Cortex of kidney (tissue), 1 donor: ENCODE data around the gene GPATCH8.
"Not testable (repeated sequence)": the region's sequence is repeated elsewhere in the genome, so short reads cannot be mapped to it uniquely, and the experiment has no call there.

ENCODE experiments used
- DNase-seq: peaks from one replicate; lab custom pipeline; 2025; lab: John Stamatoyannopoulos, UW

The GPATCH8 gene

GRCh38 chr17:44527102-44527501 is 23.9 kb upstream of the GPATCH8 start:
- no peak for DNase-seq

- DNase-seq, result no peak
Observed at GRCh38 chr17:44523672-44523972, 20.4 kb upstream of the GPATCH8 start.

- DNase-seq, result no peak
Observed at GRCh38 chr17:44522883-44523671, 19.9 kb upstream of the GPATCH8 start.

DNA sequence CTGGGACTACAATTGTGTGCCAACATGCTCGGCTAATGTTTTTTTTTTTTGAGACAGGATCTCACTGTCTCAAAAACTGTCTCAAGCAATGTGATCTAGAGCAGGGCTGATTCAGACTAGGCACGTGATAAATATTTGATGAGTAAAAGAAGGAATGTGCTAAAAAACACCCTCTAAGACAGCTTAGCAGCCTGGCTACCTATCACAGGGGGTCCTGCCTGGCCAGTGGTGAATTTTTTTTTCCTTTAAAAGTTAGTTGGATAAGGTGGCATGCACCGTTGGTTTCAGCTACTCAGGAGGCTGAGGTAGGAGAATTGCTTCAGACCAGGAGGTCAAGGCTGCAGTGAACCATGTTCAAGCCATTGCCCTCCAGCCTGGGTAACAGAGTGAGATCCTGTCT is 14.8 kb upstream of the GPATCH8 start:
- DNase-seq, result no peak

DNA sequence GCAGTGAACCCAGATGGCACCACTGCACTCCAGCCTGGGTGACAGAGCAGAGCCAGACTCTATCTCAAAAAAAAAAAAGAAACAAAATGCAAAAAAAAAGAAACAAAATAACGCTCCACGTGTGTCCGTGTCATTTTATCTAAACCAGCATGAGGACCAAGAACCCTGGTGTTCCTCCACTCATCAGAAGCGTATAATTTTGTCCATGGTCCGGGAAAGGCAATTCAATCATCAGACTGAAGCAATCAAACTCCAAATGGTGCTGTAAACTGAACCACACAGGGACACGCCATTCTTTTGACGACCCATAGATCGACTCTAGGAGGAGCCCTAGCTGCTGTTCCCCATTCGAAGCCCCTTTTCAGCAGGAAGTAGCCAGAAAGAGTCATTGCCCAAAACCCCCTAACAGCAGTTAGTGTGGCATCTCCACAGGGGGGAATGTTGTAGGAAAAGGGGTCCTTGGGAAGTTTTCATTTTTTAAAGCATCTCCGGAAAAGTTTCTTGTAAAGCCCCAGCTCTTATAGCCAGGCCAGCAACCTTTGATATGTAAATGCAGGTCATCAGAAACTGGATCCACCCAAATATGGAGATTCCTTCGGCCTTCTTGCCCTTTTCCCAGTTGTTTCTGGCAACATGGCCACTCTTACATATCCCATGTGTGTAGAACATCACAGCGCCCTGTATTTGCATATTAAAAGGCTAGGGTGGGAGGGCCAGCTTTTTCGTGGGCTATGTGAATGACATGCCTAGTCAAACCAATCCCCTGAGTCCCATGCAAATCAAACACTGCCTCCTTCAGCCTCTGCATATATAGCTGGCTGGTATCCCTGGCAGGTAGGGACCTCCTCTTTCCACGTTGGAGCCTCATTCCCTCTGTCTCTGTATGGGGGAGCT is 8.3 kb upstream of the GPATCH8 start:
- DNase-seq, result not testable (repeated sequence)

GRCh38 chr17:44506939-44507604 is 3.9 kb upstream of the GPATCH8 start:
- DNase-seq, result not testable (repeated sequence)

DNA sequence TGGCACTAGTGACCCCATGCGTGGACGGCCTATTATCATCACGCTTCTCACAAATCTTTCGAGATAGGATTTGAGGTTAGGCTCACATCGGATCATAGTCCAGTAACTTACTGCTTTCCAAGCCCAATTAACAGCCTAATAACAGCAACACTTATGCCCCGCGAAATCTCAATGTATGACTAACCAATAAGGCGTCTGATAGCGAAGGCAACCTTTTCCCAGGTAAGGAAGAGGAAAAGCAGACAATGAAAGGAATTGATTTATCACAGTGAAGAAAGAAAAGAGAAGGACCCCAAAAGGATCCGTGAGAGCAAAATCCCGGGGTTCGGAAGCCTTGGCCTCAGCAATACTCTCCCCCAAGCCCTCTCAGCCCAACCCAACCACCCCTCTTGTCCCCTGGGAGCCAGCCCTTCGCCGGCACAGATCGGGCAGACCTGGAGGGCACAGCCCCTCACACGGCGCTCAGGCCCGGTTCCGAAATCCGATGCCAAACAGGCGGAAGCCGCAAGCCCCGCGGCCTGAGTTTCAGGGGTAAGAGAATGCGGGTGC is 534 bp downstream of the GPATCH8 start:
- DNase-seq, result no peak

DNA sequence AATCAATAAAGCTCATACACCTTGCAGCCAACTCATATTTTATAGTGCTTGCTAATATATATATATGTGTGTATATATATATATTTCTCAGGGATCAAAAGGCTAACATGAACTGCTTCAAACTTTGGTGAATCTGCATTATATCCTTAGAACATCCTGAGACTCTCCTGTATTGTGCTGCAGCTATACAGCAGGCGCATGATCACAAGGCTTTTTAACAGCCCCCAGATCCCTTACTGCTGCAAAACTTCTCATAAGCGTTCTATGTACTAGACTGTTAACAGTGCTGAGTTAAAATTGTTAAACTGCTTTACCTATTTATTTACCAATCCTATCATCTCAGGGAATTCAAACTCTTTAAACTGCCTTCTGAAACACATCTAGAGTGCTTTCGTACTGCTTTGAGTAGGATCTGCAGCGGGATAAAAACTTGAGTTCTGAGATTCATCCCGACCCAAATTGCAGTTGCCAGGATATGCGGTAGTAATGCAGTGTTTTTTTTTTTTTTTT is 1.3 kb downstream of the GPATCH8 start:
- DNase-seq, result no peak

- no peak for DNase-seq
Observed at GRCh38 chr17:44499722-44500121, 3.5 kb downstream of the GPATCH8 start.

DNA sequence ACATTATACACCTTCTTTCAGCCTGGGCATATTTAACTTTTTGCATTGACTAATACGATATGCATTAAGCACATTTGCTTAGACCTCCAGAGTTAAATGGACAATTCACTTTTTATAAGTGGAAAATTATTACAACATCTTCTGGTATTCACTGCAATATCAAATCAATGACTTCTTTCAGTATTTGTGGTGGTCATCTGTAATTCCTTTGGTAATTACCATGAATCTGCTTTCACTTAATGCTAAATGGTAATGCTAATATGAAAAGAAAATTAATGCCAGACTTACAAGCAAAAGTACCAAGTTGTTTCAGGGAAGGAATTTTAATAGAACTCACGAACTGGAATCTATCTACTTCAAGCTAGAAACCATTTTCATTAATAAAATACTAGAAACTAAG is 6.4 kb downstream of the GPATCH8 start:
- DNase-seq, result no peak

- no peak for DNase-seq
Observed at GRCh38 chr17:44493339-44493738, 9.9 kb downstream of the GPATCH8 start.

DNA sequence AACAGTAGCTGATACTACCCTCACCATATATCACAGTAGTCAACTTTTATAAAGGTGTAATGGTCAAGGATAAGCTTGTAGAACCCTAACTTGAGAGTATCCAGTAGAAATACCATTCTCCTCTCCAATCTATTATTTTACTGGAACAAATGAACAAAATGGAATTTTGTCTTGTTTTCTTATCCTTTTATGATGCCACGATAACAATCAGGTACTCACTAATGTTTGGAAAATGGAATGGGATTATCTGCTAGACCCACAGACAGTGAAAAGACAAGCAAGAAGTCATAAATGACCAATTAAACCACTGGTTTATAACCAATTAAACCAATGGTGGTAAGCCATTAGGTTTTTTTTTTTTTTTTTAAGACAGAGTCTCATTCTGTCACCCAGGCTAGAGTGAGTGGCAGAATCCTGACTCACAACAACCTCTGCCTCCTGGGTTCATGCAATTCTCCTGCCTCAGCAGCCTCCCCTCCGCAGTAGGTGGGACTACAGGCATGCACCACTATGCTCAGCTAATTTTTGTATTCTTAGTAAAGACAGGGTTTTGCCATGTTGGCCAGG is 10.4 kb downstream of the GPATCH8 start:
- no peak for DNase-seq

GRCh38 chr17:44489581-44489980 is 13.6 kb downstream of the GPATCH8 start:
- DNase-seq, result no peak

DNA sequence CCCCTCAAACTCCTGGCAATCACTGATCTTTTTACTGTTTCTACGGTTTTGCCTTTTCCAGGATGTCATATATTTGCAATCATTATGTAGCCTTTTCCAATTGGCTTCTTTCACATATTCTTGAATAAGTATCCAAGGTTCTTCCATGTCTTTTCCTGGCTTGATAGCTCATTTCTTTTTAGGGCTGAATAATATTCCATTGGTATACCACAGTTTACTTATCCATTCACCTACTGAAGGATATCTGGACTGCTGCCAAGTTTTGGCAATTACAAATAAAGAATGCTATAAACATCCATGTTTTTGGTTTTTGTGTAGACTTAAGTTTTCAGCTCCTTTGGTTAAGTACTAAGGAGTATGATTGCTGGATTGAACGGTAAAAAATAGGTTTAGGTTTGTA is 16.0 kb downstream of the GPATCH8 start:
- DNase-seq, result no peak

- DNase-seq, result no peak
Observed at GRCh38 chr17:44473367-44473766, 29.8 kb downstream of the GPATCH8 start.

- DNase-seq, result no peak
Observed at GRCh38 chr17:44469676-44470075, 33.5 kb downstream of the GPATCH8 start.

DNA sequence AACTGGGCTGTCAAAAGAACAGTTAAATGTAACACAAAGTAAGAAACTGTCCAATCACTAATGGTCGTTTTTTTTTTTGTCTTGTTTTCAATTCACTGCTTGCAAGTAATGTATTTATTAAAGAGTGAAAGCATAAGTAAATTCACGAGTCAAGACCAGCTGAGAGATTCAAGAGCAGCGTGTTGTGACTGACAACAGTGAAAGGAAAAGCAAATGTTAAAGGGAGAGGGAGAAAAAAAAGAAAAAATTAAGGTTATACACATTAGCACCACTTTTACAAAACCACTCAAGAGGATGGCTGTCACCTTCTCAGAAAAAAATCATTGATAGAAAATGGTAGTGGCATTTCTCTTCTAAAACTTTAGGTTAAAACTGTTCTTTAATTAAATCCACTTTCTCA is 36.1 kb downstream of the GPATCH8 start:
- DNase-seq, result no peak

DNA sequence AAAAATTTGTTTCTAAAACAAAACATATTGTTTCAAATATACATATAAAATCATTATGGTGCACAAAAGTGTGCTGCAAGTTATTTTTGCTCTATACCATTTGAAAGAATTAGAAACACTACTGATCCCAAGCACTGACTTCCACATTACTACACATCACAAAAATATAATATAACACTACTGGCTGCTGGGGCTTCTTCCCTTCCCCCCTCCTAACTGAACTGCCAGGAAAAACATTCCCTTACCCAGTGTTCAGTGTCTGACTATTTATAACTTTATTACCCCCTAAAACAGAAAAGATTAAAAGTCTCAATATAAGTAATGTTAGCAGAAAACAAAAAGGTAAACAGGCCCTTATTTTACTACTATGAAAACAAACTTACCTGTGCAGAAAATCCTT is 36.9 kb downstream of the GPATCH8 start:
- DNase-seq, result no peak

- DNase-seq, result no peak
Observed at GRCh38 chr17:44465897-44466296, 37.3 kb downstream of the GPATCH8 start.

DNA sequence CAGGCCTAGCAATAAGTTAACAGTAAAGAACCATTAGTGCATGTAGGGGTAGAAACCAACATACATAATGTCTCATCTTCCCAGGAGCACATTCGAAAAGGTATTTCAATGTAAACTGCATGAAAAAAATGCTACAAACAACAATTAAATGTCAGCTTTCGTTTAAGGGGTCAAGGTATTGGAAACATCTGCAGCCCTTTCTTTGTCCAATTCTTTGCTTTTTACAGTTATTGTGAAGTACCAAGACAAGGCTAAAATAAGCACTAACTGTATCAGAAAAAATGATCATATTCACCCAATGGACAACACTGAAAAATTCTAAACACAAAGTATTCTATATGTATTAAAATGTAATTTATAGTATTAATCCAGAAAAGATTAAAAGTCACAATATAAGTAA is 37.9 kb downstream of the GPATCH8 start:
- DNase-seq, result no peak

GRCh38 chr17:44464037-44464436 is 39.2 kb downstream of the GPATCH8 start:
- no peak for DNase-seq

GRCh38 chr17:44451832-44452231 is 51.4 kb downstream of the GPATCH8 start:
- DNase-seq, result no peak
